Ovary (tissue), 3 donors: ENCODE results near the gene KCNIP3.

Experiments
- POLR2A ChIP-seq: fragments of 450-650 bp; IDR thresholded peaks from one replicate; pipeline ENCODE4 v1.6.1; 2017; ENCODE audit warnings: antibody characterized with exemption, mild to moderate bottlenecking, moderate library complexity
- TF ChIP-seq, protein P1 (sequence below), 3 donors: fragments of 450-650 bp in 2 of 3; fragments of 200-600 bp in 1 of 3; IDR thresholded peaks; one replicate each; pipeline versions ENCODE4 v1.5.1 to v1.8.0; 2016 to 2022; ENCODE audit warnings: antibody characterized with exemption in 3 of 3, mild to moderate bottlenecking in 1 of 3
- donor health status: DM: no; HTN: no; CAD: no.

DNA sequence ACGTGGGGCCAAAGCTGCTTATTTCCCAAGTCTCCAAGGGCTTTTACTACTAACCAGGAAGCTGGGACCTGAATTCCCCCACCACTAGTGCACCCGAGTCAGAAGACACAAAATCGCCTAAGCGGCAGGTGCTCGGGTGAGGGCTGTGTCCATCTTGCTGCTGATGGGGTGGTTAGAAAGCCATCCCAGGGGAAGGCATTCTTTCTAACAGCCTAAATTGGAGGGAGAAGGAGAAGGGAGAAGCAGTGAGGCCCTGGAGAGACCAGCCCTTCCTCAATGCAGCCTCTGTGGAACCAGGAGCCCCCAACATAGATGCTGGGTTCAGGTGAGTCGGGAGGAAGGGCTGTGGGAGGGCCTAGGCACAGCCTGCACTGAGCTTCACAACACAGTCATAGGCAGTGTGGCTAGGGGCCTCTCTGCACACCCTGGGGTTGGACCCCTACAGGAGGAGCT, 24.8 kb upstream of the KCNIP3 start:
- TF ChIP-seq, protein P1, sequence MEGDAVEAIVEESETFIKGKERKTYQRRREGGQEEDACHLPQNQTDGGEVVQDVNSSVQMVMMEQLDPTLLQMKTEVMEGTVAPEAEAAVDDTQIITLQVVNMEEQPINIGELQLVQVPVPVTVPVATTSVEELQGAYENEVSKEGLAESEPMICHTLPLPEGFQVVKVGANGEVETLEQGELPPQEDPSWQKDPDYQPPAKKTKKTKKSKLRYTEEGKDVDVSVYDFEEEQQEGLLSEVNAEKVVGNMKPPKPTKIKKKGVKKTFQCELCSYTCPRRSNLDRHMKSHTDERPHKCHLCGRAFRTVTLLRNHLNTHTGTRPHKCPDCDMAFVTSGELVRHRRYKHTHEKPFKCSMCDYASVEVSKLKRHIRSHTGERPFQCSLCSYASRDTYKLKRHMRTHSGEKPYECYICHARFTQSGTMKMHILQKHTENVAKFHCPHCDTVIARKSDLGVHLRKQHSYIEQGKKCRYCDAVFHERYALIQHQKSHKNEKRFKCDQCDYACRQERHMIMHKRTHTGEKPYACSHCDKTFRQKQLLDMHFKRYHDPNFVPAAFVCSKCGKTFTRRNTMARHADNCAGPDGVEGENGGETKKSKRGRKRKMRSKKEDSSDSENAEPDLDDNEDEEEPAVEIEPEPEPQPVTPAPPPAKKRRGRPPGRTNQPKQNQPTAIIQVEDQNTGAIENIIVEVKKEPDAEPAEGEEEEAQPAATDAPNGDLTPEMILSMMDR (IDR thresholded peaks at IDR 0.05) = no peak
- no peak for TF ChIP-seq POLR2A
